ENCODE results near the gene SKI.

SKI gene

GRCh38 chr1:2347896-2348295, 119.8 kb downstream of the SKI start:
- no peak overlapping the region for H3K4me3 Mint-ChIP-seq
- no peak overlapping the region for H3K27ac Mint-ChIP-seq
- DNase-seq: no peak
- no peaks in the 10 kb centered on the region for H3K27me3 Mint-ChIP-seq
- H3K4me1 Mint-ChIP-seq (ENCODE audit: low read depth): no peaks in the 10 kb centered on the region
- H3K9me3 Mint-ChIP-seq: no peaks in the 10 kb centered on the region
- no peaks in the 10 kb centered on the region for H3K36me3 Mint-ChIP-seq (ENCODE audit: low read depth)

DNA sequence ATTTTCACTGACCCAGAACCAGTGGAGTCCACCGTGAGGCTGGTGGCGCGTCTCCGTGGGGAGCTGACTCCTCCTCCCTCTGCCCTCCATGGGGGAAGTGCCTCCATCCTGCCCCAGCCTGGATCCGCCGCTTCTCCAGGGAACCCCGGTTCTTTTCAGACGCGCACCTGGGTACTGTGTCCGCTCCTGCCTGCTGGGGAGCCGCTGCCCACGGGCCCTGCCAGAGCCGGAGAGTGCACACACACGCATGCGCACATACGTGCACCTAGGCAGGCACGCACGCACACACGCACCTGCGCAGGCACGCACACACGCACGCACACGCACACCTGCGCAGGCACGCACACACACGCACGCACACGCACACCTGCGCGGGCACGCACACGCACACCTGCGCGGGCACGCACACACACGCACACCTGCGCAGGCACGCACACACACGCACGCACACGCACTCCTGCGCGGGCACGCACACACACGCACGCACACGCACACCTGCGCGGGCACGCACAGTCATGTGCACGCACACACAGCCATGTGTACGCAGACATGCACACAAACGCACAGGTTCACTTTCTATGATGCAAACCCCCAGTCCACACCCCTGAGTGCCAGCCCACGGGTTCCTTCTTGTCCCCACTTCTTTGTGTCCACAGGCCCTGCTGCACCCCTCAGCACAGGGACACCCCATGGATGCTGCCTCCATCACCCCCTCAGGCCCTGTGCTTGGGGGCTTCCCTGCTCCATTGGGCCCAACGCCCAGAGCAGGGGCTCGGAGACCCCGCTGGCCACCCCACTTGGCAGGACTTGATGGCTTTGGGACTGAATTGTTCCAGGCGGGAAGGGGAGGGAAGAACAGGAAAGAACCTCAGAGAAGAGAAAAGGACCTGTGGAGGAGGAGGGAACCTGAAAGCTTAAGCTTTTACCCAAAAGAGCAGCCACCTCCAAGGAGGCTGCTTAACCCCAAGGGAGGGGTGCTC, 120.5 kb downstream of the SKI start:
- Mint-ChIP-seq H3K9me3 (no peaks in the 10 kb centered on the region), H3K27me3 (no peaks in the 10 kb centered on the region), H3K4me3 (no peak overlapping the region), H3K27ac (no peak overlapping the region), H3K36me3 (ENCODE audit: low read depth) (no peaks in the 10 kb centered on the region), H3K4me1 (ENCODE audit: low read depth) (no peaks in the 10 kb centered on the region)
- no peak for DNase-seq

DNA sequence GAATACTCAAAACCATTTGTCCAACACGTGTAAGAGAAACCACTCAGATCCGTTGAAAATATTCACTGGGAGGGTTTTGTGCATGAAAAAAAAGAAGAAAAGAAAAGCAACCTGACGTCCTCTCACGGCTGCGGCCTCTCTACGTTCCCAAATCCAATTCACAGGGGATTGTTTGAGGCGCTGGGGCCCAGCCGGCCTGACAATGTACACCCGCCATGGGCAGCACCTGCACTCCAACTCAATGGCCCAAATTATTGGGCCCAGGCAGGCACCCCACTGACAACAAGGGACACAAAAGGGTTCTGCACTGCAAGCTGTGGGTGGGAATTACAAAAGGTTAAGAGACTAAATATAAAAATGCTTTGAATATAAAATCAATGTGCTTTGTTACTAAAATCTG, 121.7 kb downstream of the SKI start:
- no peaks in the 10 kb centered on the region for H3K36me3 Mint-ChIP-seq (ENCODE audit: low read depth)
- no peaks in the 10 kb centered on the region for H3K9me3 Mint-ChIP-seq
- no peaks in the 10 kb centered on the region for H3K27me3 Mint-ChIP-seq
- no peaks in the 10 kb centered on the region for H3K4me1 Mint-ChIP-seq (ENCODE audit: low read depth)
- no peak overlapping the region for H3K27ac Mint-ChIP-seq
- no peak overlapping the region for H3K4me3 Mint-ChIP-seq
- DNase-seq: no peak

GRCh38 chr1:2350501-2350900, 122.4 kb downstream of the SKI start:
- Mint-ChIP-seq H3K4me3 (no peak overlapping the region), H3K4me1 (ENCODE audit: low read depth) (no peaks in the 10 kb centered on the region), H3K27me3 (no peaks in the 10 kb centered on the region), H3K36me3 (ENCODE audit: low read depth) (no peaks in the 10 kb centered on the region), H3K9me3 (no peaks in the 10 kb centered on the region), H3K27ac (no peak overlapping the region)
- no peak for DNase-seq

DNA sequence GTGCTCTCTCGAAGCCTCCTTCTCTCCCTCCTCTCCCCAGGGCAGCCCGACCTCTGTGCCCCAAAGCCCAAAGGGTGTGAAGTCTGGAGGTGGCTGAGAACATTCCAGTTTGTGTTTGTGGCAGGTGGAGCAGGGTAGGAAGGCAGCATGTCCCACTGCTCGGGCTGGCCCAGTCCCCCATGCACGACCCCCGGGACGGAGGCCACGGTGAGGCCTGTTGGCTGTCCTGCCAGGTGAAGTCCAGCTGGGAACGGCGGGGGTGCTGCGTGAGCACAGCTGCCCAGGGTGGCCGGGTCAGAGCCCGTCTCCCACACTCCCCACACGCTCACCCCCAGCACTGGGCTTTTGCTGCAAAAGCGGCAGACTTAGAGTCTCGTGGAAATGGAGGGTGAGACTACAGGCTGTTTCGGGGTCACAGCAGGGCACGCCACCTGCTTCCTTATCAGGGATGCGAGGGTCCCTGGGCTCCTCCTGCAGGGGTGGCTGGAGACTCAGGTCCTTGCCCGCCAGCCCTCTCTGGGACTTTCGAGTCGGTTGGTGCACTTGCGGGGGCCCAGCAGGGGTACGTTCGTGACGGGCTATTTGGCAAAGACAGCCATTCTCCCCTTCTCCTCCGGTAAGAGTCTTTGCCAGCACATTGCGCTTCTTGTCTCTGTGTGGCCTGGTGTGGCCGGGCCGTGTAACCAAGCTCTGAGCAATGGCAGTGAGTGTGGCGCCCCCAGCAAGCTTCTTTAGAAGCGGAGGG, 123.0 kb downstream of the SKI start:
- H3K36me3 Mint-ChIP-seq (ENCODE audit: low read depth): no peaks in the 10 kb centered on the region
- H3K4me3 Mint-ChIP-seq: no peak overlapping the region
- DNase-seq: no peak
- H3K27me3 Mint-ChIP-seq: no peaks in the 10 kb centered on the region
- H3K4me1 Mint-ChIP-seq (ENCODE audit: low read depth): no peaks in the 10 kb centered on the region
- no peak overlapping the region for H3K27ac Mint-ChIP-seq
- H3K9me3 Mint-ChIP-seq: no peaks in the 10 kb centered on the region

DNA sequence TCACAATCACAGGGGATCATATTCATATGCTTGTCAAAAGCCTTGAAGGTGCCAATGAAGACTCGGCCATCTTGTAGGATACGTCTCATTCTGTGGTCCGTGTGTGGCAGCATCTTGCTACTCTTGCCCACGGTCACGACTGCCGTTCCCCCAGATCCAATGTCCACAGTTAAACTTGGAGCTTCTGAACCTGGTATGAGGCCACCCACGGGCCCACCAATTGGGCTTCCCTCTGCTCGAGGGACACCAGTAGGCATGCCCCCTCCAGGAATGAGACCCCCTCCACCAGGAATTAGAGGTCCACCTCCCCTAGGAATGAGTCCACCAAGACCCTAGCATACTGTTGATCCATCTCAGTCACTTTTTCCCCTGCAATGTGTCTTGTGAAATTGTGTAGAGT, 123.6 kb downstream of the SKI start:
- Mint-ChIP-seq H3K27me3 (no peaks in the 10 kb centered on the region), H3K4me3 (no peak overlapping the region), H3K27ac (no peak overlapping the region)

DNA sequence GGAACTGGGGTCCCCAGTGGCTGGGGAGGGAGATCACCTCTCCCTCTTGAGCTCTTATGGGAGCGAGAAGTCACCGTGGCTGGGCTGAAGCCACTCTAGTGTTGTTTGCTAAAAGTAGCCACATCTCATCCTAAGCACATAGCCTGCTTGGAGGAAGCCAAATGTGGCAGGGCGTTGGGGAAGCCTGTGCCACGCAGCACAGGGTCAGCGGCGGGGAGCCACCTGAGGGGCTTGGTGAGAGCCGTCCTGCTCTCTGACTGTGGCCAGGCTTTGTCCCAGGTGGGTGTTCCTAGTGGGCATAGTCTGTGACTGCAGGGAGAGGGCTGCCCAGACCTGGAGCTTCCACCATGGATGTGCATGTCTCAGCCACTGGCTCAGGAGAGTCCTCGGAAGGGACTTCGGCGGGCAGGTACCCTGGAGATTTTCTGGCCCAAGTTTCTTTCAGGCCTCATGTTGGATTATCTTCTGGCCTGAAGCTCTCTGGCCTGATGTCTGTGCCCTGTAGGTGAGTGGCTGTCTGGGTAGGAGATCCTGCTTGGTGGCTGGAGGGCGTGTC, 124.3 kb downstream of the SKI start:
- Mint-ChIP-seq H3K4me1 (ENCODE audit: low read depth) (no peaks in the 10 kb centered on the region), H3K36me3 (ENCODE audit: low read depth) (no peaks in the 10 kb centered on the region), H3K9me3 (no peaks in the 10 kb centered on the region), H3K27ac (no peak overlapping the region), H3K27me3 (no peaks in the 10 kb centered on the region), H3K4me3 (no peak overlapping the region)
- no peak for DNase-seq

More for the DNA sequence above, 123.6 kb downstream of the SKI start:
- H3K36me3 Mint-ChIP-seq (ENCODE audit: low read depth): no peaks in the 10 kb centered on the region
- no peaks in the 10 kb centered on the region for H3K4me1 Mint-ChIP-seq (ENCODE audit: low read depth)
- no peak for DNase-seq
- H3K9me3 Mint-ChIP-seq: no peaks in the 10 kb centered on the region

DNA sequence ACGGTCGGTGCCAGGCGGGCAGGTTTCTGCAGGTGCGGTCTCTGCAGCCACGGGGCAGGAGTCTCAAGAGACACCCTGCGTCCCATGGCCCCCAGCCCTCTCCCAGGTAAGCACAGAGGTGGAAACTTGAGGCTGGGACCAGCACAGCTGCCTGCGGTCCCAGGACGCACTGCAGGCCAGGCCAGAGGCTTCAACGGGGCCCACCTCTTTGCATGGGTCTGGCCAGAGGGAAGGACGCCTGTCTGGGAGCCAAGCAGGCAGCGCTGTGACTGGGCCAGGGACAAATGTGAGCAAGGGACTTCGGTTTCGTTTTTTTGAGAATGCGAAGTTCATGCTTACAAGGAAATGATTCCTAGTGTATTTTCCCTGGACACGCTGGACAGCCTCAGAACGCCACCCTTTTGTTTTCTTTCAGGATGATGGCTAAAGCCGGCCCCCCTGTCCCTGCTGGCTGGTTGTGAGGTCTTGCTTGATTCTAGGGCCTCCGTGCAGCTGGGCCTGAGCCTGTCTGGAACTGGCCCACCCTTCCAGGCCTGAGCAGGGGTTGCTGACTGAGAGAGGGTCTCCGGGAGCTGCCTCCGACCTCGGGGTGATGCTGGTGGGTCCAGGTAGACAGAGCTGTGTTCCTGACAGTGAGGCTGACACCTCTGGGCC, 124.9 kb downstream of the SKI start:
- DNase-seq: no peak
- H3K27ac Mint-ChIP-seq: no peak overlapping the region
- H3K9me3 Mint-ChIP-seq: no peaks in the 10 kb centered on the region
- no peaks in the 10 kb centered on the region for H3K27me3 Mint-ChIP-seq
- H3K36me3 Mint-ChIP-seq (ENCODE audit: low read depth): no peaks in the 10 kb centered on the region
- no peak overlapping the region for H3K4me3 Mint-ChIP-seq
- H3K4me1 Mint-ChIP-seq (ENCODE audit: low read depth): no peaks in the 10 kb centered on the region

- no peaks in the 10 kb centered on the region for H3K4me1 Mint-ChIP-seq (ENCODE audit: low read depth)
- no peak overlapping the region for H3K27ac Mint-ChIP-seq
- H3K27me3 Mint-ChIP-seq: no peaks in the 10 kb centered on the region
- H3K4me3 Mint-ChIP-seq: no peak overlapping the region
- no peaks in the 10 kb centered on the region for H3K9me3 Mint-ChIP-seq
- no peak for DNase-seq
- H3K36me3 Mint-ChIP-seq (ENCODE audit: low read depth): no peaks in the 10 kb centered on the region
These were observed 125.7 kb downstream of the SKI start for GRCh38 chr1:2353551-2354438.

- no peaks in the 10 kb centered on the region for H3K27me3 Mint-ChIP-seq
These were observed 126.6 kb downstream of the SKI start for GRCh38 chr1:2354511-2355372.

GRCh38 chr1:2355373-2356261, 127.5 kb downstream of the SKI start:
- H3K4me1 Mint-ChIP-seq (ENCODE audit: low read depth): no peaks in the 10 kb centered on the region
- no peaks in the 10 kb centered on the region for H3K36me3 Mint-ChIP-seq (ENCODE audit: low read depth)
- DNase-seq: no peak
- H3K4me3 Mint-ChIP-seq: no peak overlapping the region
- no peak overlapping the region for H3K27ac Mint-ChIP-seq
- no peaks in the 10 kb centered on the region for H3K27me3 Mint-ChIP-seq
- no peaks in the 10 kb centered on the region for H3K9me3 Mint-ChIP-seq

More at GRCh38 chr1:2354511-2355372, 126.6 kb downstream of the SKI start:
- Mint-ChIP-seq H3K36me3 (ENCODE audit: low read depth) (no peaks in the 10 kb centered on the region), H3K4me3 (no peak overlapping the region), H3K9me3 (no peaks in the 10 kb centered on the region), H3K4me1 (ENCODE audit: low read depth) (no peaks in the 10 kb centered on the region), H3K27ac (no peak overlapping the region)
- DNase-seq: no peak

- no peak for DNase-seq
- no peaks in the 10 kb centered on the region for H3K36me3 Mint-ChIP-seq (ENCODE audit: low read depth)
- H3K4me1 Mint-ChIP-seq (ENCODE audit: low read depth): no peaks in the 10 kb centered on the region
- no peaks in the 10 kb centered on the region for H3K9me3 Mint-ChIP-seq
- no peak overlapping the region for H3K27ac Mint-ChIP-seq
- H3K27me3 Mint-ChIP-seq: no peaks in the 10 kb centered on the region
- H3K4me3 Mint-ChIP-seq: no peak overlapping the region
These were observed 128.3 kb downstream of the SKI start for GRCh38 chr1:2356401-2356800.
